ENCODE measurements around the gene ISG15.
"Not testable (repeated sequence)": the region's sequence is repeated elsewhere in the genome, so short reads cannot be mapped to it uniquely, and the experiment has no call there.

Gene ISG15

GRCh38 chr1:1012736-1013104 lies 577 bp upstream of the ISG15 start:
- not testable (repeated sequence) for DNase-seq (ENCODE audit: low spot score)

DNA sequence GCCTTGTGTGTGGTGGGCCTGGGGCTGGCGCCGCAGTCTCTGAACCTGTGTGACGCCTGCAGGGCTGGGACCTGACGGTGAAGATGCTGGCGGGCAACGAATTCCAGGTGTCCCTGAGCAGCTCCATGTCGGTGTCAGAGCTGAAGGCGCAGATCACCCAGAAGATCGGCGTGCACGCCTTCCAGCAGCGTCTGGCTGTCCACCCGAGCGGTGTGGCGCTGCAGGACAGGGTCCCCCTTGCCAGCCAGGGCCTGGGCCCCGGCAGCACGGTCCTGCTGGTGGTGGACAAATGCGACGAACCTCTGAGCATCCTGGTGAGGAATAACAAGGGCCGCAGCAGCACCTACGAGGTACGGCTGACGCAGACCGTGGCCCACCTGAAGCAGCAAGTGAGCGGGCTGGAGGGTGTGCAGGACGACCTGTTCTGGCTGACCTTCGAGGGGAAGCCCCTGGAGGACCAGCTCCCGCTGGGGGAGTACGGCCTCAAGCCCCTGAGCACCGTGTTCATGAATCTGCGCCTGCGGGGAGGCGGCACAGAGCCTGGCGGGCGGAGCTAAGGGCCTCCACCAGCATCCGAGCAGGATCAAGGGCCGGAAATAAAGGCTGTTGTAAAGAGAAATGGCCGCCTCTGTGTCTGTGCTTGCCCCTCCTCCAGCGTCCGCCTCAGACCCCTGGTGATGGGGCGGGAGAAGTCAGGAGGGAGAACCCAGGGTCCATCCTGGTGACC lies 788 bp downstream of the ISG15 start:
- DNase-seq (ENCODE audit: low spot score), result peak; percentile 59

GRCh38 chr1:1014799-1015681 lies 1.7 kb downstream of the ISG15 start:
- DNase-seq (ENCODE audit: low spot score), result no peak

DNA sequence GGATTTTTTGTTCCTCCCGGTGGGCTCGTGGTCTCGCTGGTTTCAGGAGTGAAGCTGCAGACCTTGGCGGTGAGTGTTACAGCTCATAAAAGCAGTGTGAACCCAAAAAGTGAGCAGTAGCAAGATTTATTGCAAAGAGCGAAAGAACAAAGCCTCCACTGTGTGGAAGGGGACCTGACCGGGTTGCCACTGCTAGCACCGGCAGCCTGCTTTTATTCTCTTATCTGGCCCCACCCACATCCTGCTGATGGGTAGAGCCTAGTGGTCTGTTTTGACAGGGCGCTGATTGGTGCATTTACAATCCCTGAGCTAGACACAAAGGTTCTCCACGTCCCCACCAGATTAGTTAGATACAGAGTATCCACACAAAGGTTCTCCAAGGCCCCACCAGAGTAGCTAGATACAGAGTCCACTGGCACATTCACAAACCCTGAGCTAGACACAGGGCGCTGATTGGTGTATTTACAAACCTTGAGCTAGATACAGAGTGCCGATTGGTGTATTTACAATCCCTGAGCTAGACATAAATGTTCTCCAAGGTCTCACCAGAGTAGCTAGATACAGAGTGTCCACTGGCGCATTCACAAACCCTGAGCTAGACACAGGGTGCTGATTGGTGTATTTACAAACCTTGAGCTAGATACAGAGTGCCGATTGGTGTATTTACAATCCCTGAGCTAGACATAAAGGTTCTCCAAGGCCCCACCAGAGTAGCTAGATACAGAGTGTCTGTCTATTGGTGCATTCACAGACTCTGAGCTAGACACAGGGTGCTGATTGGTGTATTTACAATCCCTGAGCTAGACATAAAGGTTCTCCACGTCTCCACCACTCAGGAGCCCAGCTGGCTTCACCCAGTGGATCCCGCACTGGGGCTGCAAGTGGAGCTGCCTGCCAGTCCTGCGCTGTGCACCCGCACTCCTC lies 4.4 kb downstream of the ISG15 start:
- not testable (repeated sequence) for DNase-seq (ENCODE audit: low spot score)

DNA sequence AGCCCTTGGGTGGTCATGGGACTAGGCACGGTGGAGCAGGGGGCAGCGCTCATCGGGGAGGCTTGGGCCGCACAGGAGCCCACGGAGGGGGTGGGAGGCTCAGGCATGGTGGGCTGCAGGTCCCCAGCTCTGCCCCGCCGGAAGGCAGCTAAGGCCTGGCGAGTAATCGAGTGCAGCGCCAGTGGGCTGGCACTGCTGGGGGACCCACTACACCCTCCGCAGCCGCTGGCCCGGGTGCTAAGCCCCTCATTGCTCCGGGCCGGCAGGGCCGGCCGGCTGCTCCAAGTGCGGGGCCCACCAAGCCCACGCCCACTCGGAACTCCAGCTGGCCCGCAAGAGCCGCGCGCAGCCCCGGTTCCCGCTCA lies 5.0 kb downstream of the ISG15 start:
- DNase-seq (ENCODE audit: low spot score), result not testable (repeated sequence)

GRCh38 chr1:1019122-1019999 lies 6.1 kb downstream of the ISG15 start:
- DNase-seq (ENCODE audit: low spot score), result no peak

DNA sequence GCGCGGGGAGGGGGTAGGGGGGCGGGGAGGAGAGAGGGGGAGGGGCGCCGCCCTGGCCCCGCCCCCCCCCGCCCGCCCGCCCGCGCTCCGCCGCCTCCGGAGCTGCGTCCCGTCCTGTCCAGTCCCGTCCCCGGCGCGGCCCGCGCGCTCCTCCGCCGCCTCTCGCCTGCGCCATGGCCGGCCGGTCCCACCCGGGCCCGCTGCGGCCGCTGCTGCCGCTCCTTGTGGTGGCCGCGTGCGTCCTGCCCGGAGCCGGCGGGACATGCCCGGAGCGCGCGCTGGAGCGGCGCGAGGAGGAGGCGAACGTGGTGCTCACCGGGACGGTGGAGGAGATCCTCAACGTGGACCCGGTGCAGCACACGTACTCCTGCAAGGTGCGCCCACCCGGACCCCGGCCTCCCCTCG lies 6.7 kb downstream of the ISG15 start, which contains the start of gene AGRN:
AGRN (plus strand) TSS at position 121 of the 405 bp plus-strand sequence; CDS start at position 174, 53 bp downstream.
- no peak for DNase-seq (ENCODE audit: low spot score)

DNA sequence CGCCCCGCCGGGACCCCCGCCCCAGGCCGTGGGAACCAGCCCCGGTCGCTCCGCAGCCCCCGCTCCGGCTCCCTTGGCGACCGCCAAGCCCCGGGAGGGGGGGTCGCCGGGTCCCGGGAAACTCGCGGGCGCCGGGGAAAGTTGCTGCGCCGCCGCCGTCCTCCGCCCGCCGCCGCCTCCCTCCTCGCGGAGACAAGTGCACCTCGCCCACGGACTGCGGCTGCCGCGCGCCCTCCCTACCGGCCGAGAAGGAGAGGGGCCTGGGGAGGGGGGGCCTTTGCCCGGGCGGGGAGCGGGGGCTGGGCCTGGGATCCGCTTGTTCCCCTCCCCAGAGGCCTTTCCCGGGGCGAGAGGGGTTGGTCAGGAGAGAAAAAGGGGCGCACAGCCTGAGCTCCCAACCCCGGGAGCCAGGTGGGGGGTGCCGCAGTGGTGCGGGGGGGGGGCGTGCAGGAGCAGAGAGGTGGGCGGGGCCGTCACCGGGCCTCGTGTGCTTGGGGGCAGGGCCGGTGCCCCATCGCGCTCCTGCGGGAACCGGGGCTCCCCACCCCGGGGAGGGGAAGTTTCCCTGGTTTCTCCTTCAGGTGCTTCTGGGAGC lies 7.2 kb downstream of the ISG15 start:
- DNase-seq (ENCODE audit: low spot score), result no peak

- DNase-seq (ENCODE audit: low spot score), result no peak
Measured at GRCh38 chr1:1021010-1021919, 8.0 kb downstream of the ISG15 start.

DNA sequence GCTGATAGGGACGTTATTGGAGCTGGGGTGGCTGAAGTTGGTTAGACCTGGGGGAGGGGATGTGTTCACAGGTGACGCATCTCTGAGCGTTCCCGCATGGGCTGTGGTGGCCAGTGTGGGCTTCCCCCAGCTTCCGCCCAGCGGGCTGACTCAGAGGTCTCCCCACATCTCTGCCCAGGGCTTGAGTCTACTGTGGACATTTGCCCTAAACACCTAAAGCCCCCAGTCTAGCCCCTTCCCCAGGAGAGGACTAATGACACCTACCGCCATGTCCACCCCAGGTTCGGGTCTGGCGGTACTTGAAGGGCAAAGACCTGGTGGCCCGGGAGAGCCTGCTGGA lies 8.6 kb downstream of the ISG15 start:
- DNase-seq (ENCODE audit: low spot score), result no peak

DNA sequence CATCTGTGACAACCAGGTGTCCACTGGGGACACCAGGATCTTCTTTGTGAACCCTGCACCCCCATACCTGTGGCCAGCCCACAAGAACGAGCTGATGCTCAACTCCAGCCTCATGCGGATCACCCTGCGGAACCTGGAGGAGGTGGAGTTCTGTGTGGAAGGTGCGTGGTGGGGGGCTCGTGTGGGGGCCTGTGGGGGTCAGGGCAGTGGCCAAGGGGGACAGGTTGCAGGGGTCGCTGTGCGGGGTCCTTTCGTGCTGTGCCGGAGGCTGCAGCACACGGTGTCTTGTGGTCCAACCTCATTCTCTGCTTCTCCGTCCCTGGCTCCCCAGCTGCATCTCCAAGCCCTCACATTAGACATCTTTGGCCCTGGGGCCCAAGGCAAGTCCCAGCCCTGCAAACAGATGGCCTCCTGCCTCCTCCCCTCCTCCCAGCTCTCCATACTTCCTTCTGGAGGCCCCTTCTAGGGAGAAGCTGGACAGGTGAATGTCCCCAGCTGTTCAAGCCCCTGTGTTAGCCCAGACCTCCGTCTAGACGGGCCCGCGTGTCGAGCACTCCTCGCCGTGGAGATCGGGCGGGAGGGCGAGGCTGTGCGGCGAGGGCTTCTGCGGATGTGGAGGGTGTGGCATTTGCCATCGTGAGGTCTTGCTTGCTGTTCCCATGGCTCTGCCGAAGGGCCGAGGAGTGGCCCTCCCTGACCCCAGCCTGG lies 9.2 kb downstream of the ISG15 start:
- no peak for DNase-seq (ENCODE audit: low spot score)

- DNase-seq (ENCODE audit: low spot score), result no peak
Measured at GRCh38 chr1:1023700-1024099, 10.4 kb downstream of the ISG15 start.

DNA sequence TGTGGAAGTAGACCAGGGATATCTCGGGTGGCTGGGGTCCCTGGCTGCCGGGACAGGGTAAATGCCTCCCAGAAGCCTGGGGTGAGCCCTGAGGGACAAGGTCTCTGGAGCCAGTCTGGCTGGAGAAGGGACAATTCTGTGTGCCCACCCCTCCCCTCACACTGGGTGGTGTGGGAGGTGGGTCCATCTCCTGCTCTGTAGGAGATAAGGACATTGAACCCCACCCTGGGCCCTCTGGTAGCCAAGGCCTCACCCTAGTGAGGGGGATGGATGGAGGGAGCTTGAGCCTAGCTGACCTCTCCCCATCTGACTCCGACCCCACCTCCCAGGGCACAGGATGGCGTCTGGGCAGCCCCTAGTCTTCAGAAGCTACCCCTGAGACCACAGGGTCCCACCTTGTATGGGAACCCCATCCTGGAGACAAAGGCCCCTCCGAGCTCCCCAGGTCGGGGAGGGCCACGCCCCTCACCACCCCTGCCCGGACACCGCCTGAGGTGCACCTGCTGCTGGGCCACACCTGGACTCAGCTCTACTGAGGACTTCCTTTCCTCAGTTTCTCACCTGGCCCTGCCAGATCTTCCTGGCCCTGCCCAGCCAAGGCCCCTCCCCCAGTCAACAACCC lies 11.0 kb downstream of the ISG15 start:
- no peak for DNase-seq (ENCODE audit: low spot score)

- no peak for DNase-seq (ENCODE audit: low spot score)
Measured at GRCh38 chr1:1024771-1025699, 11.7 kb downstream of the ISG15 start.

DNA sequence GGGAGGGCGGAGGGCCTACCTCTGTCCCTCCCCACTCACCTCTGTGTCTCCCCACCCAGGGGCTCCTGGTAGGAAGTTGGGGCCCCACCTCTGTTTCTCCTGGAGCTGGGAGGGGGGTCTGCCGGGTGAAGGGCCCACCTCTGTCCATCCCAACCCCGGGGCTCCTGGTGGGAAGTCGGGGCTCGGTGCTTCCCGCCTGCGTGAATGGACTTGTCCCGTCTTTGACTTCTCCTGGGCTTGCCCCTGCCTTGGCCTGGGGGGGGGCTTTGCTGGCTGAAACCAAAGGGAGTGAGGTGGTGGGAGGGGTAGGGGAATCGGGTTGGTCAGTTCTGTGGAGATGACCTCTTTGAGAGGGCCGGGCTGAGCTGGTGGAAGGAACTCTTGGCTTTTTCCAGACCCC lies 12.4 kb downstream of the ISG15 start:
- DNase-seq (ENCODE audit: low spot score), result no peak

GRCh38 chr1:1026599-1027413 lies 13.5 kb downstream of the ISG15 start:
- DNase-seq (ENCODE audit: low spot score), result no peak

GRCh38 chr1:1027791-1028190 lies 14.5 kb downstream of the ISG15 start:
- DNase-seq (ENCODE audit: low spot score), result no peak

Measured in cerebellar cortex (tissue), 1 donor.